Duodenal mucosa (tissue), 2 donors: ENCODE measurements around the gene CRYZL1.

Experiments
- H3K27ac ChIP-seq: one replicate; pipeline ENCODE4 v1.7.0; 2013; ENCODE audit warnings: low read depth, low read length
- H3K27me3 ChIP-seq, 2 donors: one replicate each; pipeline ENCODE4 v1.7.0; 2013; ENCODE audit warnings: low read length in 2 of 2, control low read depth in 1 of 2; ENCODE audit not compliant: insufficient read depth in 2 of 2, control insufficient read depth in 1 of 2
- H3K36me3 ChIP-seq, 2 donors: one replicate each; pipeline ENCODE4 v1.7.0; 2013; ENCODE audit warnings: low read length in 2 of 2, control low read depth in 1 of 2; ENCODE audit not compliant: insufficient read depth in 2 of 2, control insufficient read depth in 1 of 2
- H3K4me1 ChIP-seq, 2 donors: one replicate each; pipeline ENCODE4 v1.7.0; 2013; ENCODE audit warnings: low read length in 2 of 2, control low read depth in 1 of 2; ENCODE audit not compliant: insufficient read depth in 2 of 2, control insufficient read depth in 1 of 2
- H3K4me3 ChIP-seq, 2 donors: one replicate each; pipeline ENCODE4 v1.7.0; 2013; ENCODE audit warnings: low read length in 2 of 2, low read depth in 1 of 2
- H3K9ac ChIP-seq, 2 donors: one replicate each; pipeline ENCODE4 v1.7.0; 2013; ENCODE audit warnings: low read length in 2 of 2, low read depth in 1 of 2
- H3K9me3 ChIP-seq, 2 donors: one replicate each; pipeline ENCODE4 v1.7.0; 2013; ENCODE audit warnings: low read length in 2 of 2, control low read depth in 1 of 2; ENCODE audit not compliant: control insufficient read depth in 1 of 2

Gene CRYZL1

DNA sequence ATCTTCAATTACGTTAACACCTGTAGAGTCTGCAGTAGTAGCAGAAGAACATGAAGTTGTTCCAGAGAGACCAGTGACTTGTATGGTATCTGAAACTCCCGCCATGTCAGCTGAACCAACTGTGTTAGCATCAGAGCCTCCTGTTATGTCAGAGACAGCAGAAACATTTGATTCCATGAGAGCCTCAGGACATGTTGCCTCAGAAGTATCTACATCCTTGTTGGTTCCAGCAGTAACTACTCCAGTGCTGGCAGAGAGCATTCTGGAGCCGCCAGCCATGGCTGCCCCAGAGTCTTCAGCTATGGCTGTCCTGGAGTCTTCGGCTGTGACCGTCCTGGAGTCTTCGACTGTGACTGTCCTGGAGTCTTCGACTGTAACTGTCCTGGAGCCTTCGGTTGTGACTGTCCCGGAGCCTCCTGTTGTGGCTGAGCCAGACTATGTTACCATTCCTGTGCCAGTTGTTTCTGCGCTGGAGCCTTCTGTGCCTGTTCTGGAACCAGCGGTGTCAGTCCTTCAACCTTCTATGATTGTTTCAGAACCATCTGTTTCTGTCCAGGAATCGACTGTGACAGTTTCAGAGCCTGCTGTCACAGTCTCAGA lies 88.4 kb downstream of the CRYZL1 start:
- H3K9ac ChIP-seq = no peak overlapping the region
- H3K36me3 ChIP-seq = peaks cover 67 to 86% of the 10 kb centered on the region in 2 donors
- no peaks in the 10 kb centered on the region for H3K27me3 ChIP-seq
- H3K4me1 ChIP-seq = peaks cover 0 to 7% of the 10 kb centered on the region in 2 donors
- no peak overlapping the region for H3K4me3 ChIP-seq
- no peak overlapping the region for H3K27ac ChIP-seq
- no peaks in the 10 kb centered on the region for H3K9me3 ChIP-seq

DNA sequence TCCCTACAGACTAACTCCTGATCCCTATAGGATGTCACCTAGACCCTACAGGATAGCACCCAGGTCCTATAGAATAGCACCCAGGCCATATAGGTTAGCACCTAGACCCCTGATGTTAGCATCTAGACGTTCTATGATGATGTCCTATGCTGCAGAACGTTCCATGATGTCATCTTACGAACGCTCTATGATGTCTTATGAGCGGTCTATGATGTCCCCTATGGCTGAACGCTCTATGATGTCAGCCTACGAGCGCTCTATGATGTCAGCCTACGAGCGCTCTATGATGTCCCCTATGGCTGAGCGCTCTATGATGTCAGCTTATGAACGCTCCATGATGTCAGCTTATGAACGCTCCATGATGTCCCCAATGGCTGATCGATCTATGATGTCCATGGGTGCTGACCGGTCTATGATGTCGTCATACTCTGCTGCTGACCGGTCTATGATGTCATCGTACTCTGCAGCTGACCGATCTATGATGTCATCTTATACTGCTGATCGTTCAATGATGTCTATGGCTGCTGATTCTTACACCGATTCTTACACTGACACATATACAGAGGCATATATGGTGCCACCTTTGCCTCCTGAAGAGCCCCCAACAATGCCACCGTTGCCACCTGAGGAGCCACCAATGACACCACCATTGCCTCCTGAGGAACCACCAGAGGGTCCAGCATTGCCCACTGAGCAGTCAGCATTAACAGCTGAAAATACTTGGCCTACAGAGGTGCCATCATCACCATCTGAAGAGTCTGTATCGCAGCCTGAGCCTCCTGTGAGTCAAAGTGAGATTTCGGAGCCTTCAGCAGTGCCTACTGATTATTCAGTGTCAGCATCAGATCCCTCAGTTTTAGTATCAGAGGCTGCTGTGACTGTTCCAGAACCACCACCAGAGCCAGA lies 89.2 kb downstream of the CRYZL1 start:
- H3K4me1 ChIP-seq = peaks cover 0 to 7% of the 10 kb centered on the region in 2 donors
- no peak overlapping the region for H3K27ac ChIP-seq
- peaks cover 61 to 80% of the 10 kb centered on the region in 2 donors for H3K36me3 ChIP-seq

DNA sequence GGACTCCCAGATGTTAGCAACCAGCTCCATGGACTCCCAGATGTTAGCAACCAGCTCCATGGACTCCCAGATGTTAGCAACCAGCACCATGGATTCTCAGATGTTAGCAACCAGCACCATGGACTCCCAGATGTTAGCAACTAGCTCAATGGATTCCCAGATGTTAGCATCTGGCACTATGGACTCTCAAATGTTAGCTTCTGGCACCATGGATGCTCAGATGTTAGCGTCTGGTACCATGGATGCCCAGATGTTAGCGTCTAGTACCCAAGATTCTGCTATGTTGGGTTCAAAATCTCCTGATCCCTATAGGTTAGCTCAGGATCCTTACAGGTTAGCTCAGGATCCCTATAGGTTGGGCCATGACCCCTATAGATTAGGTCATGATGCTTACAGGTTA lies 89.9 kb downstream of the CRYZL1 start:
- no peak overlapping the region for H3K4me3 ChIP-seq
- no peaks in the 10 kb centered on the region for H3K9me3 ChIP-seq
- peaks cover 59 to 81% of the 10 kb centered on the region in 2 donors for H3K36me3 ChIP-seq

More for the DNA sequence above, 89.2 kb downstream of the CRYZL1 start:
- H3K9me3 ChIP-seq = no peaks in the 10 kb centered on the region
- H3K9ac ChIP-seq = no peak overlapping the region
- no peaks in the 10 kb centered on the region for H3K27me3 ChIP-seq
- H3K4me3 ChIP-seq = no peak overlapping the region

DNA sequence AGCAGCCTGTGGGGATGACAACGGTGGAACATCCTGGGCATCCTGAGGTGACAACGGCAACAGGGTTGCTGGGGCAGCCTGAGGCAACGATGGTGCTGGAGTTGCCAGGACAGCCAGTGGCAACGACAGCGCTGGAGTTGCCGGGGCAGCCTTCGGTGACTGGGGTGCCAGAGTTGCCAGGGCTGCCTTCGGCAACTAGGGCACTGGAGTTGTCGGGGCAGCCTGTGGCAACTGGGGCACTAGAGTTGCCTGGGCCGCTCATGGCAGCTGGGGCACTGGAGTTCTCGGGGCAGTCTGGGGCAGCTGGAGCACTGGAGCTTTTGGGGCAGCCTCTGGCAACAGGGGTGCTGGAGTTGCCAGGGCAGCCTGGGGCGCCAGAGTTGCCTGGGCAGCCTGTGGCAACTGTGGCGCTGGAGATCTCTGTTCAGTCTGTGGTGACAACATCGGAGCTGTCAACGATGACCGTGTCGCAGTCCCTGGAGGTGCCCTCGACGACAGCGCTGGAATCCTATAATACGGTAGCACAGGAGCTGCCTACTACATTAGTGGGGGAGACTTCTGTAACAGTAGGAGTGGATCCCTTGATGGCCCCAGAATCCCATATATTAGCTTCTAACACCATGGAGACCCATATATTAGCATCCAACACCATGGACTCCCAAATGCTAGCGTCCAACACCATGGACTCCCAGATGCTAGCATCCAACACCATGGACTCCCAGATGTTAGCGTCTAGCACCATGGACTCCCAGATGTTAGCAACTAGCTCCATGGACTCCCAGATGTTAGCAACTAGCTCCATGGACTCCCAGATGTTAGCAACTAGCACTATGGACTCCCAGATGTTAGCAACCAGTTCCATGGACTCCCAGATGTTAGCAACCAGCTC lies 90.5 kb downstream of the CRYZL1 start:
- H3K9me3 ChIP-seq = no peaks in the 10 kb centered on the region
- H3K36me3 ChIP-seq = peaks cover 59 to 81% of the 10 kb centered on the region in 2 donors
- no peak overlapping the region for H3K9ac ChIP-seq
- H3K27ac ChIP-seq = no peak overlapping the region
- no peaks in the 10 kb centered on the region for H3K27me3 ChIP-seq
- peaks cover 0 to 7% of the 10 kb centered on the region in 2 donors for H3K4me1 ChIP-seq
- no peak overlapping the region for H3K4me3 ChIP-seq

More for the DNA sequence above, 89.9 kb downstream of the CRYZL1 start:
- Histone ChIP-seq H3K27me3 (no peaks in the 10 kb centered on the region), H3K4me1 (peaks cover 0 to 7% of the 10 kb centered on the region in 2 donors), H3K27ac (no peak overlapping the region), H3K9ac (no peak overlapping the region)

DNA sequence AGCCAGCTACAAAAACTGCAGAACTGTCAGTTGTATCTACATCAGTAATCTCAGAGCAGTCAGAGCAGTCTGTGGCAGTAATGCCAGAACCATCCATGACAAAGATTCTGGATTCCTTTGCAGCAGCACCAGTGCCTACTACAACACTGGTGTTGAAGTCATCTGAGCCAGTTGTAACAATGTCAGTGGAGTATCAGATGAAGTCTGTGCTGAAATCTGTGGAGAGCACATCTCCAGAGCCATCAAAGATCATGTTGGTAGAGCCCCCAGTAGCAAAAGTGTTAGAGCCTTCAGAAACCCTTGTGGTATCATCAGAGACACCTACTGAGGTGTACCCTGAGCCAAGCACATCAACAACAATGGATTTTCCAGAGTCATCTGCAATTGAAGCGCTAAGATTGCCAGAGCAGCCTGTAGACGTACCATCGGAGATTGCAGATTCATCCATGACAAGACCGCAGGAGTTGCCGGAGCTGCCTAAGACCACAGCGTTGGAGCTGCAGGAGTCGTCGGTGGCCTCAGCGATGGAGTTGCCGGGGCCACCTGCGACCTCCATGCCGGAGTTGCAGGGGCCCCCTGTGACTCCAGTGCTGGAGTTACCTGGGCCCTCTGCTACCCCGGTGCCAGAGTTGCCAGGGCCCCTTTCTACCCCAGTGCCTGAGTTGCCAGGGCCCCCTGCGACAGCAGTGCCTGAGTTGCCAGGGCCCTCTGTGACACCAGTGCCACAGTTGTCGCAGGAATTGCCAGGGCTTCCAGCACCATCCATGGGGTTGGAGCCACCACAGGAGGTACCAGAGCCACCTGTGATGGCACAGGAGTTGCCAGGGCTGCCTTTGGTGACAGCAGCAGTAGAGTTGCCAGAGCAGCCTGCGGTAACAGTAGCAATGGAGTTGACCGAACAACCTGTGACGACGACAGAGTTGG lies 91.4 kb downstream of the CRYZL1 start:
- Histone ChIP-seq H3K9me3 (no peaks in the 10 kb centered on the region), H3K27ac (no peak overlapping the region), H3K27me3 (no peaks in the 10 kb centered on the region), H3K9ac (no peak overlapping the region), H3K36me3 (peaks cover 59 to 76% of the 10 kb centered on the region in 2 donors), H3K4me3 (no peak overlapping the region), H3K4me1 (peaks cover 4 to 7% of the 10 kb centered on the region in 2 donors)

DNA sequence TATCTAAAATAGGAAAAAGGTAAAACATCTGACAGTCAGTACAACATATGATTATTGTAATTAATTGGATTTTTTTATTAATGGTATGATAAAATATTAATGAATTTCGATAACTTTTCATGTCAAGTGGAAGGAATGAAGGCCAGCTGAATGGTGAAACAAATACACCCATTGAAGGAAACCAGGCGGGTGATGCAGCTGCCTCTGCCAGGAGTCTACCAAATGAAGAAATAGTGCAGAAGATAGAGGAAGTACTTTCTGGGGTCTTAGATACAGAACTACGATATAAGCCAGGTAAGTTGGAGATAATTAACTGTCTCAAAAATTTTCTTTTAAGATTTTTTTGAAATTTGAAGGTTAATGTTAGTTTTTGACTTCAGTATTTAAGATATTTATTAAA lies 95.5 kb downstream of the CRYZL1 start:
- Histone ChIP-seq H3K9ac (no peak overlapping the region), H3K9me3 (no peaks in the 10 kb centered on the region), H3K36me3 (peaks cover 23 to 38% of the 10 kb centered on the region in 2 donors), H3K27ac (no peak overlapping the region), H3K4me3 (no peak overlapping the region), H3K4me1 (peaks cover 10 to 16% of the 10 kb centered on the region in 2 donors), H3K27me3 (no peaks in the 10 kb centered on the region)

DNA sequence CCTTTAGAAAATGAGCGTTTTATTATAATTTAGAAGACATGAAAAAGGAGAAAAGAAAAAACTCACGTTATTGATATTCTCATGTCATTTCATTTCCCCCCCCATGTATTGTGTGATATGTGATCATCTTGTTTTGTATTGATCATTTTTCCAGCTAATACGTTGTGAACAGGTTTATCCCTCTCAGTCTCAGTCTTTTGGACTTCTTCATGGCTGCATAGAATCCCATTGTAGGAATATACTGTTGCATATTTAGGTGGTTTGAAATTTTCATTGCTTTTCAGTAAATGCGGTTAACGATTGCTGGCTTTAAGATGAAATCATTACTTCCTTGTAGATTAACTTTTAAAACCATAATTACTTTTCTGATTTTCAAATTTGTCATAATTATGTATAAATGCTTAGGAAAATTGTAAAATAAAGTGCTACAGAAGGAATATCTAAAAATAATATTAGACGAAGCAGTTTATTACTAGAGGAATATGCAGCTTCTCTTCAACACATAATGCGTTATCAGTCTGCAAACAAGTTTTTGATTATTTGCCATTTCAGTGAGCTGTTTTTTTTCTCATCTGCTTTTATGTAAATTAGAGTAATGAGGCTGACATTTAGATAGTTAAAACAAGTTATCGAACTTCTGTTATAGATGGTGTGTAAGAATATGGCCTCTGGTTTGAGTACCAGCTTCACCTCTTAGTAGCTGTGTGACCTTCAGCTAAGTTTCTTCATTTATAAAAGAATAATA lies 96.9 kb downstream of the CRYZL1 start:
- Histone ChIP-seq H3K9me3 (no peaks in the 10 kb centered on the region), H3K36me3 (peaks cover 8 to 23% of the 10 kb centered on the region in 2 donors), H3K4me3 (peak overlapping the region; percentile 85 to 90), H3K9ac (peak overlapping the region; percentile 97), H3K27ac (no peak overlapping the region), H3K27me3 (no peaks in the 10 kb centered on the region), H3K4me1 (peaks cover 20 to 23% of the 10 kb centered on the region in 2 donors)

DNA sequence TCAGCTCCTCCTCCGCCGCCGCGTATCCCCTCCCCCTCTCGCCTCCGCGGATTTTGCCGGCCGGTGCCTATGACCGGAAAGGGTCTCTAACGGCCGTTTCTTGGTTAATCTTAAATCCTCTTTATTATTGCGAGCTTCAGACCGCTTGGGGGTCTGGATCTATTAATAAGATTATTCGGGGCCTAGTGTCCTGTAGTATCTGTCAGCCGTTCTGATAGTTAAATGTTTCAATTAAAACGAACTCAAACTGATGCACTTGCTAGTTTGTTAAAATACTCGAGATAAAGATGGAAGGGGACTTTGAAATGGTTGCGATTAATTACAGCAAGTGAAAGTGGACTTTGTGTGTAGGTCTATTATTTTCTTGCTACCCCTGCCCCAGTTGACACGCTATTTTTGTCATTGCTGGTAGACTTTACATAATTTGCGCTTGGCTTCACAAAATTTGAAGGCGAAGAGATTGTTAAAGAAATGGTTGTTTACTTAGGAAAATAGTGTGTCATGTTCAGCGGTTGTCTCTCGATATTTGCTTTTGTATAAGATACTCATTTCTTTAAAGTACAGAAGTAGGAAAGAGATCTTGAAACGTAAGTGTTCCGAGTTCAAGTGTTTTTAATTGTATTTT lies 97.9 kb downstream of the CRYZL1 start:
- Histone ChIP-seq H3K4me1 (peaks cover 20 to 23% of the 10 kb centered on the region in 2 donors), H3K27me3 (no peaks in the 10 kb centered on the region), H3K36me3 (peaks cover 3 to 15% of the 10 kb centered on the region in 2 donors), H3K27ac (peak overlapping the region; percentile 97), H3K9ac (peak overlapping the region; percentile 97), H3K9me3 (no peaks in the 10 kb centered on the region), H3K4me3 (peak overlapping the region; percentile 85 to 90)
